HepG2 (cell line): Measurements from ENCODE around the gene CXCR5. TPM values are rescaled to one million over a fixed set of nuclear protein-coding genes. Genes with fewer than 3 reads are reported as not detected.
A peak's percentile ranks its signal among the peaks of the same experiment; 100 is the strongest.

Experiments
- CREB1 ChIP-seq, 2 experiments: fragments of 450-650 bp in 1 of 2; IDR thresholded peaks; 2 replicates each; pipeline ENCODE4 v1.6.1; 2016 to 2017; ENCODE audit warnings: control low read depth in 1 of 2, mild to moderate bottlenecking in 1 of 2, missing compliant biosample characterization in 1 of 2, missing genetic modification characterization in 1 of 2
- E2F1 ChIP-seq: sonication (generic); formaldehyde crosslinking; IDR thresholded peaks from 2 replicates; pipeline ENCODE4 v1.5.0; 2020; ENCODE audit warnings: missing genetic modification reagents
- ELF3 ChIP-seq: IDR thresholded peaks from 2 replicates; pipeline ENCODE4 v1.6.1; 2016; ENCODE audit warnings: missing genetic modification reagents, missing compliant biosample characterization
- GABPA ChIP-seq, 2 experiments: IDR thresholded peaks; 2 replicates each; pipeline ENCODE4 v1.6.1; 2011 to 2016; ENCODE audit warnings: low read depth in 2 of 2, low read length in 1 of 2, missing biosample characterization in 1 of 2, missing genetic modification characterization in 1 of 2
- IRX3 ChIP-seq: sonication (generic); formaldehyde crosslinking; IDR thresholded peaks from 2 replicates; pipeline ENCODE4 v1.8.1; 2023; ENCODE audit warnings: mild to moderate bottlenecking, low read depth, missing genetic modification reagents, borderline replicate concordance
- MXD4 ChIP-seq: IDR thresholded peaks from 2 replicates; pipeline ENCODE4 v1.6.1; 2016; ENCODE audit warnings: mild to moderate bottlenecking, missing biosample characterization, missing genetic modification reagents
- NFKBIZ ChIP-seq: IDR thresholded peaks from 2 replicates; pipeline ENCODE4 v1.6.1; 2018; ENCODE audit warnings: missing genetic modification reagents, missing compliant biosample characterization
- NFYB ChIP-seq: sonication (generic); formaldehyde crosslinking; IDR thresholded peaks from 2 replicates; pipeline ENCODE4 v1.4.0; 2020; ENCODE audit warnings: missing genetic modification reagents
- PHB2 ChIP-seq: fragments of 450-650 bp; IDR thresholded peaks from 2 replicates; pipeline ENCODE4 v1.6.1; 2018; ENCODE audit not compliant: partially characterized antibody
- PREB ChIP-seq: sonication (generic); formaldehyde crosslinking; IDR thresholded peaks from 2 replicates; pipeline ENCODE4 v1.4.0; 2020; ENCODE audit warnings: missing genetic modification reagents
- RARG ChIP-seq: sonication (generic); formaldehyde crosslinking; IDR thresholded peaks from 2 replicates; pipeline ENCODE4 v1.4.0; 2020; ENCODE audit warnings: low read depth, mild to moderate bottlenecking, missing genetic modification reagents
- REL ChIP-seq: sonication (generic); formaldehyde crosslinking; conservative IDR thresholded peaks from 2 replicates; pipeline ENCODE4 v1.8.0; 2022; ENCODE audit warnings: mild to moderate bottlenecking, missing genetic modification reagents, moderate library complexity
- TP53 ChIP-seq: sonication (generic); formaldehyde crosslinking; conservative IDR thresholded peaks from 2 replicates; pipeline ENCODE4 v1.4.0; 2020; ENCODE audit warnings: missing genetic modification reagents
- TRIM22 ChIP-seq: fragments of 450-650 bp; IDR thresholded peaks from 2 replicates; pipeline ENCODE4 v1.6.1; 2017
- TSC22D2 ChIP-seq: sonication (generic); formaldehyde crosslinking; IDR thresholded peaks from 2 replicates; pipeline ENCODE4 v1.5.1; 2020; ENCODE audit warnings: missing genetic modification reagents, mild to moderate bottlenecking, borderline replicate concordance
- ZIK1 ChIP-seq: sonication (generic); formaldehyde crosslinking; IDR thresholded peaks from 2 replicates; pipeline ENCODE4 v1.5.0; 2020; ENCODE audit warnings: mild to moderate bottlenecking, low read depth, missing genetic modification reagents, borderline replicate concordance
- ZNF224 ChIP-seq: sonication (generic); formaldehyde crosslinking; IDR thresholded peaks from 2 replicates; pipeline ENCODE4 v1.5.0; 2020; ENCODE audit warnings: mild to moderate bottlenecking, missing genetic modification reagents
- ZNF263 ChIP-seq: sonication (generic); formaldehyde crosslinking; IDR thresholded peaks from 2 replicates; pipeline ENCODE4 v1.4.0; 2020; ENCODE audit warnings: missing genetic modification reagents
- ZNF33A ChIP-seq: sonication (generic); formaldehyde crosslinking; IDR thresholded peaks from 2 replicates; pipeline ENCODE4 v1.5.1; 2020; ENCODE audit warnings: missing genetic modification reagents, mild to moderate bottlenecking, moderate library complexity, borderline replicate concordance
- ZNF562 ChIP-seq: sonication (generic); formaldehyde crosslinking; IDR thresholded peaks from 2 replicates; pipeline ENCODE4 v1.8.0; 2022; ENCODE audit warnings: missing genetic modification reagents, borderline replicate concordance
- ZNF672 ChIP-seq: sonication (generic); formaldehyde crosslinking; IDR thresholded peaks from 2 replicates; pipeline ENCODE4 v1.8.1; 2022; ENCODE audit warnings: missing genetic modification reagents
- ZNF687 ChIP-seq: sonication (generic); formaldehyde crosslinking; IDR thresholded peaks from 2 replicates; pipeline ENCODE4 v1.5.1; 2020; ENCODE audit warnings: mild to moderate bottlenecking, missing genetic modification reagents, moderate library complexity
- ZNF780A ChIP-seq: sonication (generic); formaldehyde crosslinking; IDR thresholded peaks from 2 replicates; pipeline ENCODE4 v1.8.0; 2022; ENCODE audit warnings: mild to moderate bottlenecking, missing genetic modification reagents, moderate library complexity
- polyA plus RNA-seq, 8 experiments: library from polyadenylated mRNA; depleted of rRNA in 3 of 8; stranded (reverse) in 7 of 8; unstranded in 1 of 8; fragments of >200 nt; fragmentation: Illumina TruSeq in 4 of 8; extraction: Trizol in 4 of 8; gene quantifications; 2 replicates each; pipeline versions ENCODE4 v1.2.1 to v1.2.3, GENCODE V29; 2011 to 2016; ENCODE audit warnings: low read depth in 4 of 8, missing spikeins in 1 of 8, mixed read lengths in 1 of 8; ENCODE audit not compliant: insufficient read depth in 1 of 8
- total RNA-seq, 5 experiments: library from RNA; depleted of rRNA; stranded (reverse); fragments of >200 nt; fragmentation: Illumina TruSeq; extraction: Trizol; gene quantifications; 2 replicates each; pipeline ENCODE4 v1.2.3, GENCODE V29; 2016; ENCODE audit warnings: low read depth in 1 of 5

CXCR5 gene
- total and polyA plus RNA-seq, 2 of the 13 experiments (the other 11 are each of a cell fraction or from before 2014, with no cell fraction given) = not detected

DNA sequence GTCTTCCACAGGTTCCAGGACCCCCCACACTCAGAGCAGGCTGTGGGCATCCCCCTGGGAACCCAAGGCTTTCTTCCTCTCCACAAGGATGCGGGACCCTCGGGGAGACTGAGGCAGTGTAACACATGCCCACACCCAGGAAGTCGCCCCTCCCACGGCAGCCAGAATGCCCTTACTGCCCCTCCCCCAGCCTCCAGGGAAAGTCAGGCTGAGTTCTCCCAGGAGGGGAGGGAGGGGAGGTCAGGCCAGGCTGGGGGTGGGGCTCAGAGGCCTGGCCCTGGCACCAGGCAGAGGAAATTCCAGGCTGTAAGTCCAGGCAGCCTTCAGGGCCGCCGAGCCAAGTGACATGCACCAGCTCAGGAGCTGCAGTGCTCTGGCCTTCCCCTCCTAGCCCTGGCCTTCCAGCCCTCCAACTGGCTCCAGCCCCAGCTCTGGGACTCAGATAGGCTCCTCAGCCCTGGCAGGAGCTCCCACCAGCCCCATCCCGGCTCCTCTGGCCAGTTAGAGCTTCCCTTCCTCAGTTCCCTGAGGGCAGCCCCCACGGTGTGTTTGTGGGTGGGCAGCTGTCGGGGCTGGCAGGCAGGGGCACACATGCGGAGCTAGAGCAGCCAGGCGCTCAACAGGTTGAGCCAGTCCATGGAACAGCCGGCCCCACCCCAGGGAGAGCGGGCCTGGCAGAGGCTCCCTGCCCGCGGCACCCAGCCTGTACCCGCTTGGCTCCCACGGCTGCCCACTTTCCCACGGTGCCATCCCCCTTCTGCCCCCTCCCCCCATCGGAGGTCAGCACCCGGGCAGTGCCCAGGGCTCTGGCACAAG lies 38.4 kb downstream of the CXCR5 start (continued):
- no peak for TF ChIP-seq MXD4 (CRISPR knock-in tag)
- no peak for TF ChIP-seq ZNF780A
- TF ChIP-seq E2F1 = no peak
- no peak for TF ChIP-seq PREB (CRISPR knock-in tag)
- no peak for TF ChIP-seq IRX3
- 0 out of 2 replicates have a peak, but pooled peaks have one; percentile 8 for TF ChIP-seq ZNF263
- no peak for TF ChIP-seq ZNF224 (CRISPR knock-in tag)
- no peak for TF ChIP-seq TRIM22
- TF ChIP-seq ZNF672 (CRISPR knock-in tag) = no peak
- TF ChIP-seq NFKBIZ (CRISPR knock-in tag) = no peak
- TF ChIP-seq ZNF562 = no peak
- no peak for TF ChIP-seq CREB1 (IDR thresholded peaks at IDR 0.05)
- no peak for TF ChIP-seq CREB1 (CRISPR knock-in tag; IDR thresholded peaks at IDR 0.05)
- TF ChIP-seq ELF3 (CRISPR knock-in tag) = peak; percentile 47
- TF ChIP-seq NFYB (CRISPR knock-in tag) = no peak
- TF ChIP-seq ZNF687 = peak; percentile 70; the same call in 1 of the 2 replicates
- no peak for TF ChIP-seq ZNF33A
- no peak for TF ChIP-seq ZIK1 (CRISPR knock-in tag)
- no peak for TF ChIP-seq RARG (CRISPR knock-in tag)
- no peak for TF ChIP-seq TSC22D2 (CRISPR knock-in tag)
- no peak for TF ChIP-seq TP53 (CRISPR knock-in tag)
- no peak for TF ChIP-seq GABPA (IDR thresholded peaks at IDR 0.05; ENCODE audit: low read depth, low read length)
- peak; percentile 25; the same call in 1 of the 2 replicates for TF ChIP-seq GABPA (CRISPR knock-in tag; IDR thresholded peaks at IDR 0.05; ENCODE audit: low read depth)
- no peak for TF ChIP-seq REL (CRISPR knock-in tag)
- TF ChIP-seq PHB2 = no peak
